GM18873 (cell line): ENCODE results near the gene GDF10.

ENCODE experiments used
- ATAC-seq: cut with Tn5 transposase; IDR thresholded peaks from one replicate; pipeline ENCODE4 v1.9.1; 2021; ENCODE audit warnings: mild to moderate bottlenecking, moderate library complexity, moderate number of reproducible peaks; ENCODE audit not compliant: unreplicated experiment, low FRiP score

The GDF10 gene

GRCh38 chr10:47289921-47290320 is 10.1 kb upstream of the GDF10 start:
- ATAC-seq = no peak

- no peak for ATAC-seq
These were observed 9.7 kb upstream of the GDF10 start for GRCh38 chr10:47290338-47290737.

GRCh38 chr10:47291682-47292081 is 8.3 kb upstream of the GDF10 start:
- ATAC-seq = no peak

GRCh38 chr10:47294057-47294456 is 5.9 kb upstream of the GDF10 start:
- ATAC-seq = no peak

- ATAC-seq = no peak
These were observed 5.5 kb upstream of the GDF10 start for GRCh38 chr10:47294501-47294900.

GRCh38 chr10:47295411-47295810 is 4.6 kb upstream of the GDF10 start:
- no peak for ATAC-seq

- no peak for ATAC-seq
These were observed 3.7 kb upstream of the GDF10 start for GRCh38 chr10:47296156-47296894.

GRCh38 chr10:47296941-47297340 is 3.1 kb upstream of the GDF10 start:
- no peak for ATAC-seq

- no peak for ATAC-seq
These were observed 2.0 kb upstream of the GDF10 start for GRCh38 chr10:47297866-47298540.

- no peak for ATAC-seq
These were observed 1.3 kb upstream of the GDF10 start for GRCh38 chr10:47298715-47299114.

GRCh38 chr10:47300429-47300931 is 483 bp downstream of the GDF10 start:
- ATAC-seq = no peak

- no peak for ATAC-seq
These were observed 1.8 kb downstream of the GDF10 start for GRCh38 chr10:47301833-47302232.

GRCh38 chr10:47303105-47303504 is 3.1 kb downstream of the GDF10 start:
- no peak for ATAC-seq

GRCh38 chr10:47303866-47304265 is 3.9 kb downstream of the GDF10 start:
- ATAC-seq = no peak

GRCh38 chr10:47305566-47305965 is 5.6 kb downstream of the GDF10 start:
- ATAC-seq = no peak

GRCh38 chr10:47306387-47307210 is 6.6 kb downstream of the GDF10 start:
- ATAC-seq = no peak

GRCh38 chr10:47307381-47307780 is 7.4 kb downstream of the GDF10 start:
- ATAC-seq = no peak

GRCh38 chr10:47308775-47309174 is 8.8 kb downstream of the GDF10 start:
- ATAC-seq = no peak

GRCh38 chr10:47309408-47310089 is 9.6 kb downstream of the GDF10 start:
- ATAC-seq = no peak

- ATAC-seq = no peak
These were observed 10.1 kb downstream of the GDF10 start for GRCh38 chr10:47310090-47310505.
